Loucy (cell line): ENCODE results near the gene COX10.

Source experiments
- EZH2phosphoT487 ChIP-seq: fragments of 200-600 bp; IDR thresholded peaks from 2 replicates; pipeline ENCODE4 v1.6.1; 2018; ENCODE audit warnings: antibody characterized with exemption, mild to moderate bottlenecking, moderate library complexity, borderline replicate concordance
- TF ChIP-seq, protein P1 (sequence below): fragments of 200-600 bp; sonication (generic); conservative IDR thresholded peaks from 2 replicates; pipeline ENCODE4 v1.5.1; 2014; ENCODE audit warnings: mild to moderate bottlenecking, antibody characterized with exemption, low read length

GRCh38 chr17:14169901-14170300, 100.6 kb downstream of the COX10 start:
- TF ChIP-seq, protein P1, sequence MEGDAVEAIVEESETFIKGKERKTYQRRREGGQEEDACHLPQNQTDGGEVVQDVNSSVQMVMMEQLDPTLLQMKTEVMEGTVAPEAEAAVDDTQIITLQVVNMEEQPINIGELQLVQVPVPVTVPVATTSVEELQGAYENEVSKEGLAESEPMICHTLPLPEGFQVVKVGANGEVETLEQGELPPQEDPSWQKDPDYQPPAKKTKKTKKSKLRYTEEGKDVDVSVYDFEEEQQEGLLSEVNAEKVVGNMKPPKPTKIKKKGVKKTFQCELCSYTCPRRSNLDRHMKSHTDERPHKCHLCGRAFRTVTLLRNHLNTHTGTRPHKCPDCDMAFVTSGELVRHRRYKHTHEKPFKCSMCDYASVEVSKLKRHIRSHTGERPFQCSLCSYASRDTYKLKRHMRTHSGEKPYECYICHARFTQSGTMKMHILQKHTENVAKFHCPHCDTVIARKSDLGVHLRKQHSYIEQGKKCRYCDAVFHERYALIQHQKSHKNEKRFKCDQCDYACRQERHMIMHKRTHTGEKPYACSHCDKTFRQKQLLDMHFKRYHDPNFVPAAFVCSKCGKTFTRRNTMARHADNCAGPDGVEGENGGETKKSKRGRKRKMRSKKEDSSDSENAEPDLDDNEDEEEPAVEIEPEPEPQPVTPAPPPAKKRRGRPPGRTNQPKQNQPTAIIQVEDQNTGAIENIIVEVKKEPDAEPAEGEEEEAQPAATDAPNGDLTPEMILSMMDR: no peak
- no peak for TF ChIP-seq EZH2phosphoT487
